ENCODE measurements around the gene RSL1D1. TPM values are rescaled to one million over a fixed set of nuclear protein-coding genes. Genes with fewer than 3 reads are reported as not detected.
"Not testable (repeated sequence)": the region's sequence is repeated elsewhere in the genome, so short reads cannot be mapped to it uniquely, and the experiment has no call there.

Gene RSL1D1
- polyA plus RNA-seq, 3 donors: 46.1 to 182 (median 124) TPM

DNA sequence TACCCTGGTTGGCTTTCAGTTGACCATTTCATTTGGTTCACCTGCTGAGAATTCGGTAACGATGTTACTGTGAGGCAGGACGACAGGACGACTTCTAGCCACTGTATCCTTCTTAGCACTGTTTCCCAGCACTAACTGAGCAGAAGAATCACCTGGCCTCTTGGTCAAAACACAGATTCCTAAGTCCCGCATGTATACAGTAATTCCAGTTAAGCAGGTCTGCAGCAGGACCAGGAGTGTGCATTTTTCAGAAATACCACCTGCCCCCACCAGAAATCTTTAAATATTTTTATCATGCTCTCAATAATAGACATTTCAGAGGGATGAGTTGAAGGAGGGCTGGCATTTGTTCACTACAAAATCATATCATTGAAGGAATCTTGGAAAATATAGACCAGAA, 22.6 kb downstream of the RSL1D1 start:
- H3K79me2 ChIP-seq (ENCODE audit: insufficient read depth, low read length): no peaks in the 10 kb centered on the region
- intact Hi-C loops (cut with micrococcal nuclease): no loop called here
- WGBS (ENCODE audit: insufficient coverage): 94% methylated on average over 3 of the region's 5 CpGs

DNA sequence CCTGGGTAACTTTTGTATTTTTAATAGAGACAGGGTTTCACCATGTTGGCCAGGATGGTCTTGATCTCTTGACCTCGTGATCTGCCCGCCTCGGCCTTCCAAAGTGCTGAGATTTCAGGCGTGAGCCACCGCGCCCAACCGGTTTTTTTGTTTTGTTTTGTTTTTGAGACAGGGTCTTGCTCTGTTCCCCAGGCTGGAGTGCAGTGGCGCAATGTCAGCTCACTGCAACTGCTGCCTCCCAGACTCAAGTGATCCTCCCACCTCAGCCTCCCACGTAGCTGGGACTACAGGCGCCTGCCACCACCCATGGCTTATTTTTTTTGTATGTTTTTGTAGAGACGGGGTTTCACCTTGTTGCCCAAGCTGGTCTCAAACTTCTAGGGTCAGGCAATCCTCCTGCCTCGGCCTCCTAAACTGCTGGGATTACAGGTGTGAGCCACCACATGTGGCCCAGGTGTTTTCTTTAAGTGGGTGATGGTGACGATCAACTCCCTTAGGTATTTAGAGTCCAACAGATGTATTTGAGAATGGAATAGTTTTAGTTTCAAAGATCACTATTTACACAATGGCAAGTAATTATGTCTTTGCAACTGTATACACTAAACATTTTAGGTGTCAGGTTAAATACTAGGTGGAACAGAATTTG, 25.7 kb downstream of the RSL1D1 start:
- Mint-ChIP-seq H3K4me1 (peaks cover 29% of the 10 kb centered on the region), H3K27ac (peak overlapping the region in 4 of 7 donors; percentile 41 to 76 (median 62))
- H3K9me3 Mint-ChIP-seq; H3K27me3 ChIP-seq (ENCODE audit: control insufficient read depth in 2 of 2, insufficient read depth in 2 of 2, low read length in 2 of 2); H4K20me1 ChIP-seq (ENCODE audit: insufficient read depth, low read length); H3K27me3 Mint-ChIP-seq (ENCODE audit: low read depth in 3 of 3); H2AFZ ChIP-seq (ENCODE audit: insufficient read depth, low read depth, low read length, poor library complexity, severe bottlenecking); intact Hi-C loops (cut with micrococcal nuclease); H3K79me2 ChIP-seq (ENCODE audit: insufficient read depth, low read length); DNase-seq; H3K9me3 ChIP-seq (replicated peaks in 1 of 2; ENCODE audit: control insufficient read depth in 1 of 2, insufficient read depth in 1 of 2, low read length in 2 of 2); H3K4me3 ChIP-seq (replicated peaks in 1 of 3; ENCODE audit: low read depth in 2 of 3, low read length in 3 of 3); H3K4me2 ChIP-seq (replicated peaks; ENCODE audit: extremely low read depth, low read length, poor library complexity, severe bottlenecking); H3K36me3 ChIP-seq (replicated peaks in 1 of 2; ENCODE audit: control insufficient read depth in 1 of 2, insufficient read depth in 2 of 2, low read length in 2 of 2); H3K36me3 Mint-ChIP-seq; H3K4me3 Mint-ChIP-seq; H3K27ac ChIP-seq (ENCODE audit: low read depth in 1 of 2, low read length in 2 of 2); H3K9ac ChIP-seq (ENCODE audit: insufficient read depth, low read length, poor library complexity, severe bottlenecking): not testable (repeated sequence)
- peaks cover 42 to 51% of the 10 kb centered on the region in 2 donors for H3K4me1 ChIP-seq (ENCODE audit: control insufficient read depth in 1 of 2, insufficient read depth in 2 of 2, low read length in 2 of 2)
- 93% methylated on average over 3 of the region's 13 CpGs for WGBS (ENCODE audit: insufficient coverage)

More for the DNA sequence above, 22.6 kb downstream of the RSL1D1 start:
- Mint-ChIP-seq H3K27me3 (ENCODE audit: low read depth in 3 of 3) (peaks cover 0 to 4% (median 0%) of the 10 kb centered on the region in 3 donors), H3K9me3 (peaks cover 0 to 3% (median 0%) of the 10 kb centered on the region in 7 donors), H3K4me3 (no peak overlapping the region), H3K4me1 (peaks cover 18% of the 10 kb centered on the region), H3K36me3 (no peaks in the 10 kb centered on the region), H3K27ac (no peak overlapping the region)
- H3K9me3 ChIP-seq (replicated peaks in 1 of 2; ENCODE audit: control insufficient read depth in 1 of 2, insufficient read depth in 1 of 2, low read length in 2 of 2): no peaks in the 10 kb centered on the region
- H3K4me2 ChIP-seq (replicated peaks; ENCODE audit: extremely low read depth, low read length, poor library complexity, severe bottlenecking): no peak overlapping the region
- no peaks in the 10 kb centered on the region for H3K27me3 ChIP-seq (ENCODE audit: control insufficient read depth in 2 of 2, insufficient read depth in 2 of 2, low read length in 2 of 2)
- TF ChIP-seq, protein P1, sequence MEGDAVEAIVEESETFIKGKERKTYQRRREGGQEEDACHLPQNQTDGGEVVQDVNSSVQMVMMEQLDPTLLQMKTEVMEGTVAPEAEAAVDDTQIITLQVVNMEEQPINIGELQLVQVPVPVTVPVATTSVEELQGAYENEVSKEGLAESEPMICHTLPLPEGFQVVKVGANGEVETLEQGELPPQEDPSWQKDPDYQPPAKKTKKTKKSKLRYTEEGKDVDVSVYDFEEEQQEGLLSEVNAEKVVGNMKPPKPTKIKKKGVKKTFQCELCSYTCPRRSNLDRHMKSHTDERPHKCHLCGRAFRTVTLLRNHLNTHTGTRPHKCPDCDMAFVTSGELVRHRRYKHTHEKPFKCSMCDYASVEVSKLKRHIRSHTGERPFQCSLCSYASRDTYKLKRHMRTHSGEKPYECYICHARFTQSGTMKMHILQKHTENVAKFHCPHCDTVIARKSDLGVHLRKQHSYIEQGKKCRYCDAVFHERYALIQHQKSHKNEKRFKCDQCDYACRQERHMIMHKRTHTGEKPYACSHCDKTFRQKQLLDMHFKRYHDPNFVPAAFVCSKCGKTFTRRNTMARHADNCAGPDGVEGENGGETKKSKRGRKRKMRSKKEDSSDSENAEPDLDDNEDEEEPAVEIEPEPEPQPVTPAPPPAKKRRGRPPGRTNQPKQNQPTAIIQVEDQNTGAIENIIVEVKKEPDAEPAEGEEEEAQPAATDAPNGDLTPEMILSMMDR (IDR thresholded peaks at IDR 0.05): no peak
- H3K4me3 ChIP-seq (replicated peaks in 1 of 3; ENCODE audit: low read depth in 2 of 3, low read length in 3 of 3): no peak overlapping the region
- no peaks in the 10 kb centered on the region for H3K36me3 ChIP-seq (replicated peaks in 1 of 2; ENCODE audit: control insufficient read depth in 1 of 2, insufficient read depth in 2 of 2, low read length in 2 of 2)
- no peak overlapping the region for H2AFZ ChIP-seq (ENCODE audit: insufficient read depth, low read depth, low read length, poor library complexity, severe bottlenecking)
- H3K4me1 ChIP-seq (ENCODE audit: control insufficient read depth in 1 of 2, insufficient read depth in 2 of 2, low read length in 2 of 2): peaks cover 22 to 24% of the 10 kb centered on the region in 2 donors
- no peak for DNase-seq
- H3K27ac ChIP-seq (ENCODE audit: low read depth in 1 of 2, low read length in 2 of 2): no peak overlapping the region
- H3K9ac ChIP-seq (ENCODE audit: insufficient read depth, low read length, poor library complexity, severe bottlenecking): no peak overlapping the region
- H4K20me1 ChIP-seq (ENCODE audit: insufficient read depth, low read length): no peaks in the 10 kb centered on the region

Measured in CD14-positive monocyte (primary cell).